GM12872 (cell line): ENCODE data around the gene ENPP1.

Source experiments
- TF ChIP-seq, protein P1 (sequence below): IDR thresholded peaks from 3 replicates; pipeline ENCODE4 v1.5.1; 2011; ENCODE audit warnings: low read depth, mild to moderate bottlenecking, low read length, moderate library complexity; ENCODE audit not compliant: insufficient read depth

The ENPP1 gene

DNA sequence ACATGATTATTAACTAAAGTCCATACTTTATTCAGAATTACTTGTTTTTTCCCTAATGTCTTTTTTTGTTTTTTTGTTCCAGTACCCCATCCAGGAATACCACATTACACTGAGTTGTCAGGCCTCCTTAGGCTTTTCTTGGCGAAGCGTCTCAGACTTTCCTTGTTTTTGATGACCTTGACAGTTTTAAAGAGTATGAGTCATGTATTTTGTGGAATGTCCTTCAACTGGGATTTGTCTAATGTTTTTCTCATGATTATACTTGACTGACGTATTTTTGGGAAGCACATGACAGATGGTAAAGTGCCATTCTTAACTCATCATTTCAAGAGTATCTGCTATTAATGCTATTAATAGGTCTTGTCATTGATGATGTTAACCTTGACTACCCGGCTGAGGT, 23.6 kb downstream of the ENPP1 start:
- TF ChIP-seq, protein P1, sequence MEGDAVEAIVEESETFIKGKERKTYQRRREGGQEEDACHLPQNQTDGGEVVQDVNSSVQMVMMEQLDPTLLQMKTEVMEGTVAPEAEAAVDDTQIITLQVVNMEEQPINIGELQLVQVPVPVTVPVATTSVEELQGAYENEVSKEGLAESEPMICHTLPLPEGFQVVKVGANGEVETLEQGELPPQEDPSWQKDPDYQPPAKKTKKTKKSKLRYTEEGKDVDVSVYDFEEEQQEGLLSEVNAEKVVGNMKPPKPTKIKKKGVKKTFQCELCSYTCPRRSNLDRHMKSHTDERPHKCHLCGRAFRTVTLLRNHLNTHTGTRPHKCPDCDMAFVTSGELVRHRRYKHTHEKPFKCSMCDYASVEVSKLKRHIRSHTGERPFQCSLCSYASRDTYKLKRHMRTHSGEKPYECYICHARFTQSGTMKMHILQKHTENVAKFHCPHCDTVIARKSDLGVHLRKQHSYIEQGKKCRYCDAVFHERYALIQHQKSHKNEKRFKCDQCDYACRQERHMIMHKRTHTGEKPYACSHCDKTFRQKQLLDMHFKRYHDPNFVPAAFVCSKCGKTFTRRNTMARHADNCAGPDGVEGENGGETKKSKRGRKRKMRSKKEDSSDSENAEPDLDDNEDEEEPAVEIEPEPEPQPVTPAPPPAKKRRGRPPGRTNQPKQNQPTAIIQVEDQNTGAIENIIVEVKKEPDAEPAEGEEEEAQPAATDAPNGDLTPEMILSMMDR, result no peak

DNA sequence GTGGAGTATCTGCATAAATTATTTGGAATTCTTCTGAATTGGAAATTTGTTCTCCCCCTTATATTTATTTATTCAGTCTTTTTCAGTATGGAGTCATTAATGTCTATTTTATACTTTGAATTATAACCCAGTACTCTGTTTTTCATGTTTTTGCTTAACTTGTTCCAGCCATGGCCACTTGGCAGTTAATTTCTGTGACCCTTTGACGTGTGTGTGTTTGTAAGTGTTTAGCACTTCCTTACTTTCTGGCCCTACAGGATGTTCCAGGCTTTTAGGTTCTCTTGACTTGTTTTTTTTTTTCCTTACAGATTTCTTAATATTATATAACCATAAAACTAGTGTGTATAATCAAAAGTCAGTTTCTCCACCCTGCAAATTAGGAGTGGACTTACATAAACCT, 24.1 kb downstream of the ENPP1 start:
- TF ChIP-seq, protein P1, result no peak

DNA sequence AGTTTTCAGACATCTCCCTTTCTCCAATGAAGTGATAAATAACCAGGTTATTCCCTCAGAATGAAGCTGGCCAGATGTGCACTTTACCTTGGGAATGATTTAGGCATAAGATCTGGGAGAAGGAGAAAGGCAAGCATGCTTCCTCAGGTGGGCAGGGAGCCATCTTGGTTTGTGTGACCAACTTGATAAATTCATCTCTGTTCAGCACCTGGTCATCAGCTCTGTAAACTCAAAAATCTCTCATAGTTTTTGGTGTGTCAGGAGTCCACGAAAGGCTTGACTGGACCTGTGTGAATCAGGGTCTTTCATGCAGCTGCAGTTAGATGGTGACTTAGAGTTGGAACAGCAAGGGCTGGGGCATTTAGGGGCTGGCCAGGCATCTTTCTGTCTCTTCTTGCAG, 24.5 kb downstream of the ENPP1 start:
- TF ChIP-seq, protein P1, result no peak

DNA sequence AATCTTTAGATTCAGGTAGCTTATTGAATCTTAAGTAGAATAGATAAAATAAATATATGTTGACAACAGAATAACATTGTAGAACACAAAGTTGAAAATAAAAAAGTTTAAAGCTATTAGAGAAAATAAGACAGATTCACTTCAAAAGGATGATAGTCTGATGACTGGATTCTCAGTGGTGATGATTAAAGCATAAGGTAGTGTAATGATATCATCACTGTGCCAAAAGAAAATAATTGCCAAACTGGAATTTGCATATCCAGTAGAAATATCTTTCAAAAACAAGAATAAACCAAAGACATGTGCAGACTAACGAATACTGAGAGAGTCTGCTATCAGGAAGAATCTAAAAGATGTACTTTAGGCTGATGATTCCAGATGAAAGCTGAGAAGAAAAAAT, 30.2 kb downstream of the ENPP1 start:
- TF ChIP-seq, protein P1, result no peak

DNA sequence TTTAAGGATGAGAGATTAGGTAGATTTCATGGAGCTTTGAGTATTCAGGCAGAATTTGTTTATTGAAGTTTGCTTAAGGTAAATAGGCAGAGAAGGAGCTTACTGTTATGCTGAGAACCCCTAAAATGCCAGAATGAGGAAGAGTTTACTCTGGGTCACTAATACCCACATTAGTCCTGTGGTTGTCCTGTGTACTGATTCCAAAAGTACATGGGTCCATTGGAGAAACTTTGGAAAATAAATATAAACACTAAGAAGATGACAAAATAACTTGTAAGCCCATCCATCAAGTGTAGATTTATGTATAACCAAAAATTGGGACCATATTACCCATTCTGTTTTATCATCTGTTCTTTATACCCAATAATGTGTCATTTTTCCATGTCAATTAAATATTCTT, 31.6 kb downstream of the ENPP1 start:
- TF ChIP-seq, protein P1, result no peak

DNA sequence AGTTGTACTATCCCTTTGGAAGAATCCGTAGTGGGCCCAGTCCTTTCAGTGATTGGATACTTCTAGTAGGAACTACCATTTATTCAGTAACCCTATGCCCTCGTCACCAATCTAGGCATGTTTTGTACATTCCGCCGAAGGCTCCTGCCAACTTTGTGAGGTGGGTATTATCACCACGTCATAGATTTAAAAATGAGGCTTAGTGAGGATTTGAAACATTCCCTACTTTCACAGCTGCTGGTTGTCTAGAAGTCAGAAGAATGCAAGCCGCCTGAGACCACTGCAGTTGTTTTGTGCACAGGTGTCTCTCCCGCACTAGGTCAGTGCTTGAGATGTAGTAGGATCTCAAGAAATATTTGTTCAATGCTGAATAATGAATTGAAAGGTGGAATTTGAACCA, 32.6 kb downstream of the ENPP1 start:
- TF ChIP-seq, protein P1, result no peak

DNA sequence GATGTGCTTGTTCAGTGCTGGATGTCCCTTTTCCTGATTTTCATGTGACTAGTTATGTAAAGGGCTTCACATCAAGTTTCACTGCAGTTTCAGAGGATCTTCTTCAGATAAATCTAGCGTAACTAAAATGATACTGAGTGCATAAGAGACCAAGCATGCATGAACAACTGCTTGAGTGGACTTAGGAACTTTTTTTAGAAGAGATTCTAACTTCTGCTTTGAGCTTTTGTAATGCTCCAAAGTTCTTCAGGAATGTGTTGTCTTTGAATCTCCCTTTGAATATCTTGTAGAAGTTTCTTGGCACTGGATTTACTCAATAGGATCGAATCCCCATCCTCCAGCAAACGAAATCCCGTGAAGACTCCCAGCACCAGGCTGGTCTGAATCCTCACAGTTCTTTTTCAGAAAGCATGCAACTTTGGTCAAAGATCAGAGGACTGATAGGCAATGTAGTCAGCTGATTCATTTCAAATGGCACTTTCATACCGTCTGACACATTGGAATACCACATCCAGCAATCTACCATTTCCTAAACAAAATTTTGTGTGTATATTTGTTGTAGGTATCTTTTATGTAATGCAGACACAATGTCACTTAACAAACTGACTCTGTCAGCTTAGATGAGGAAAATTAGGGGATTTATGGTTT, 33.2 kb downstream of the ENPP1 start:
- TF ChIP-seq, protein P1, result no peak
